ENCODE measurements around the gene PDZRN3. TPM values are rescaled to one million over a fixed set of nuclear protein-coding genes. Genes with fewer than 3 reads are reported as not detected.
A peak's percentile ranks its signal among the peaks of the same experiment; 100 is the strongest.

PDZRN3 gene
- total RNA-seq, 1 experiment from 2014 or later, result 5.9 TPM

GRCh38 chr3:73415118-73415517 lies 209.6 kb downstream of the PDZRN3 start:
- Histone ChIP-seq H3K23ac (ENCODE audit: insufficient read length, low read depth, low read length) (no peak overlapping the region), H4K5ac (ENCODE audit: insufficient read length, low read depth, low read length) (no peak overlapping the region), H3K23me2 (ENCODE audit: insufficient read length, low read depth, low read length, poor library complexity, severe bottlenecking) (no peaks in the 10 kb centered on the region), H2AK5ac (ENCODE audit: insufficient read length, low read length) (no peak overlapping the region), H4K91ac (ENCODE audit: insufficient read length, low read depth, low read length) (no peak overlapping the region), H4K8ac (replicated peaks; ENCODE audit: insufficient read length, low read depth, low read length) (no peak overlapping the region), H3K9me3 (ENCODE audit: control insufficient read depth, low read depth, low read length) (no peaks in the 10 kb centered on the region), H3K4me2 (ENCODE audit: insufficient read depth, insufficient read length, low read length) (no peak overlapping the region), H2BK120ac (ENCODE audit: low read depth, low read length, poor library complexity, severe bottlenecking) (no peak overlapping the region), H3K56ac (ENCODE audit: insufficient read length, low read depth, low read length) (no peak overlapping the region), H4K20me1 (ENCODE audit: control insufficient read depth, insufficient read depth, insufficient read length) (no peaks in the 10 kb centered on the region), H2AFZ (ENCODE audit: low read length) (no peak overlapping the region), H2BK12ac (ENCODE audit: insufficient read length, low read depth, low read length) (no peak overlapping the region), H3K27me3 (ENCODE audit: insufficient read depth, low read length) (no peaks in the 10 kb centered on the region), H3K4ac (ENCODE audit: low read depth, low read length) (no peak overlapping the region), H3K4me1 (ENCODE audit: insufficient read depth, low read length) (peaks cover 5% of the 10 kb centered on the region; the same call in 1 of the 2 replicates), H3K9ac (ENCODE audit: extremely low read depth, insufficient read length, low read length) (no peak overlapping the region), H3T11ph (ENCODE audit: low read length) (no peak overlapping the region), H2BK20ac (ENCODE audit: low read depth, low read length, poor library complexity, severe bottlenecking) (no peak overlapping the region), H3K79me1 (ENCODE audit: insufficient read depth, low read depth, low read length, poor library complexity, severe bottlenecking) (no peaks in the 10 kb centered on the region), H3K18ac (ENCODE audit: insufficient read length, low read depth, low read length) (no peak overlapping the region), H3K79me2 (ENCODE audit: insufficient read depth, low read length) (no peaks in the 10 kb centered on the region), H2BK15ac (ENCODE audit: low read depth, low read length) (no peak overlapping the region), H3K27ac (ENCODE audit: insufficient read length, low read depth, low read length) (no peak overlapping the region), H2BK5ac (ENCODE audit: insufficient read length, low read length) (no peak overlapping the region), H3K14ac (ENCODE audit: insufficient read depth, low read length) (no peak overlapping the region)
- no CpG with 5 or more reads among the region's 2 CpGs for WGBS (ENCODE audit: extremely low coverage, insufficient read length, low lambda C conversion rate)
- Mint-ChIP-seq H3K36me3 (ENCODE audit: insufficient read depth in 1 of 3, low read depth in 3 of 3) (no peaks in the 10 kb centered on the region; a peak in 1 of 7 replicates), H3K9me3 (no peaks in the 10 kb centered on the region), H3K4me1 (peaks cover 16 to 17% of the 10 kb centered on the region in 2 experiments), H3K27me3 (ENCODE audit: low read depth) (peaks cover 2% of the 10 kb centered on the region; the same call in 1 of the 2 replicates), H3K4me3 (no peak overlapping the region), H3K27ac (peak overlapping the region in 1 of 3 experiments; percentile 24; a peak in 1 of 7 replicates)
- no peak for TF ChIP-seq CTCF (conservative IDR thresholded peaks at IDR 0.05)
- no peak for DNase-seq

Measured in H9 (cell line).